ENCODE data around the gene AGPAT3. TPM values are rescaled to one million over a fixed set of nuclear protein-coding genes. Genes with fewer than 3 reads are reported as not detected.

Gene AGPAT3
- total RNA-seq, 1 donor from 2014 or later = 45.4 TPM

DNA sequence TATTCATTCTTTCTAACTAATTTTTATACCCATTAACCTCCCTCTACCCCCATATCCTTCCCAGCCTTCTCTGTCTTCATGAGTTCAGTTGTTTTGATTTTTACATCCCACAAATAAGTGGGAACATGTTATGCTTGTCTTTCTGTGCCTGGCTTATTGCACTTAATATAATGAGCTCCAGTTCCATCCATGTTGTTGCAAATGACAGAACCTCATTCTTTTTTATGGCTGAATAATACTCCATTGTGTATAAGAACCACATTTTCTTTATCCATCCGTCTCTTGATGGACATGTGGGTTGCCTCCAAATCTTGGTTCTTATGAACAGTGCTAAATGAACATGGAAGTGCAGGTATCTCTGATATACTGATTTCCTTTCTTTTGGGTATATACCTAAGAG, 21.5 kb downstream of the AGPAT3 start:
- peaks cover under 1% of the 10 kb centered on the region for H3K36me3 Mint-ChIP-seq (ENCODE audit: low read depth)
- H3K9me3 Mint-ChIP-seq (ENCODE audit: low read depth) = peaks cover under 1% of the 10 kb centered on the region
- DNase-seq (ENCODE audit: low spot score) = no peak
- peaks cover 8% of the 10 kb centered on the region for H3K4me1 Mint-ChIP-seq (ENCODE audit: low read depth)
- no peaks in the 10 kb centered on the region for H3K27me3 Mint-ChIP-seq (ENCODE audit: low read depth)
- H3K4me3 Mint-ChIP-seq (ENCODE audit: unreplicated experiment) = no peak overlapping the region
- no peak for TF ChIP-seq CTCF (IDR thresholded peaks at IDR 0.05)
- H3K27ac Mint-ChIP-seq (ENCODE audit: unreplicated experiment) = no peak overlapping the region

GRCh38 chr21:43889069-43889468, 24.0 kb downstream of the AGPAT3 start:
- DNase-seq (ENCODE audit: low spot score) = no peak
- Mint-ChIP-seq H3K4me3 (ENCODE audit: unreplicated experiment) (no peak overlapping the region), H3K27ac (ENCODE audit: unreplicated experiment) (no peak overlapping the region), H3K4me1 (ENCODE audit: low read depth) (peaks cover 8% of the 10 kb centered on the region), H3K36me3 (ENCODE audit: low read depth) (peaks cover 10% of the 10 kb centered on the region), H3K27me3 (ENCODE audit: low read depth) (no peaks in the 10 kb centered on the region), H3K9me3 (ENCODE audit: low read depth) (peaks cover 7% of the 10 kb centered on the region)
- no peak for TF ChIP-seq CTCF (IDR thresholded peaks at IDR 0.05)

DNA sequence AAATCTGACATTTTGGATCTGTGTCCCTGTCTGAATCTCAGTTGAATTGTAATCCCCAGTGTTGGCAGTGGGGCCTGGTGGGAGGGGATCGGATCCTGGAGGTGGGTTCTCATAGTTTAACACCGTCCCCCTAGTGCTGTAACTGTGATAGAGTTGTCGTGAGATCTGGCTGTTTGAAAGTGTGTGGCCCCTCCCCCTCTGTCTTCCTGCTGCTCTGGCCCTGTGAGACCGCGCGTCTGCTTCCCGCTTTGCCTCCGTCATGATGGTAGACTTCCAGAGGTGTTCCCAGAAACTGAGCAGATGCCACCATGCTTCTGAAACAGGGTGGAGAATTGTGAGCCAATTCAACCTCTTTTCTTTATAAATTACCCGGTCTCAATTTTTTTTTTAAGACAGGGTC, 25.0 kb downstream of the AGPAT3 start:
- no peak for DNase-seq (ENCODE audit: low spot score)
- Mint-ChIP-seq H3K4me1 (ENCODE audit: low read depth) (peaks cover 3% of the 10 kb centered on the region), H3K4me3 (ENCODE audit: unreplicated experiment) (no peak overlapping the region), H3K36me3 (ENCODE audit: low read depth) (peaks cover 10% of the 10 kb centered on the region), H3K27me3 (ENCODE audit: low read depth) (no peaks in the 10 kb centered on the region), H3K27ac (ENCODE audit: unreplicated experiment) (no peak overlapping the region), H3K9me3 (ENCODE audit: low read depth) (peaks cover 7% of the 10 kb centered on the region)
- TF ChIP-seq CTCF (IDR thresholded peaks at IDR 0.05) = no peak

- DNase-seq (ENCODE audit: low spot score) = no peak
- H3K27ac Mint-ChIP-seq (ENCODE audit: unreplicated experiment) = no peak overlapping the region
- H3K4me3 Mint-ChIP-seq (ENCODE audit: unreplicated experiment) = no peak overlapping the region
- H3K4me1 Mint-ChIP-seq (ENCODE audit: low read depth) = peaks cover 3% of the 10 kb centered on the region
- TF ChIP-seq CTCF (IDR thresholded peaks at IDR 0.05) = no peak
- peaks cover 7% of the 10 kb centered on the region for H3K9me3 Mint-ChIP-seq (ENCODE audit: low read depth)
- peaks cover 10% of the 10 kb centered on the region for H3K36me3 Mint-ChIP-seq (ENCODE audit: low read depth)
- H3K27me3 Mint-ChIP-seq (ENCODE audit: low read depth) = no peaks in the 10 kb centered on the region
These were observed 27.3 kb downstream of the AGPAT3 start for GRCh38 chr21:43892334-43892733.

- Mint-ChIP-seq H3K27me3 (ENCODE audit: low read depth) (no peaks in the 10 kb centered on the region), H3K4me1 (ENCODE audit: low read depth) (peaks cover 3% of the 10 kb centered on the region), H3K9me3 (ENCODE audit: low read depth) (peaks cover 7% of the 10 kb centered on the region), H3K27ac (ENCODE audit: unreplicated experiment) (no peak overlapping the region), H3K4me3 (ENCODE audit: unreplicated experiment) (no peak overlapping the region), H3K36me3 (ENCODE audit: low read depth) (peaks cover 10% of the 10 kb centered on the region)
- TF ChIP-seq CTCF (IDR thresholded peaks at IDR 0.05) = no peak
- DNase-seq (ENCODE audit: low spot score) = no peak
These were observed 28.0 kb downstream of the AGPAT3 start for GRCh38 chr21:43892984-43893535.
